H1 (cell line): ENCODE measurements around the gene B3GNT2. TPM values are rescaled to one million over a fixed set of nuclear protein-coding genes. Genes with fewer than 3 reads are reported as not detected.

Experiments
- CTCF ChIA-PET: fragments of 300-600 bp; sonication (Branson Sonifier 250); formaldehyde crosslinking; loops from one replicate; lab custom pipeline; 2021; ENCODE audit not compliant: partially characterized antibody; lab: Charles Lee
- POLR2A ChIA-PET: fragments of 300-600 bp; sonication (Branson Sonifier 250); formaldehyde crosslinking; loops from one replicate; lab custom pipeline; 2021; ENCODE audit warnings: inconsistent platforms; ENCODE audit not compliant: partially characterized antibody; lab: Charles Lee
- DNase-seq, 2 experiments: peaks; one replicate each; pipeline versions ENCODE4 v3.0.0 to v3.0.0-alpha.2; 2010 to 2022; ENCODE audit warnings: low spot score in 2 of 2, low read depth in 1 of 2, mixed read lengths in 1 of 2
- FAIRE-seq: peaks from 2 replicates; lab custom pipeline; 2011; peaks lifted over from hg19 to GRCh38; lab: Jason Lieb, UNC
- H2AFZ ChIP-seq: 2 replicates; pipeline ENCODE4 v1.8.1; 2012; ENCODE audit warnings: low read length, inconsistent platforms
- H2AK5ac ChIP-seq: 2 replicates; pipeline ENCODE4 v1.6.1; 2013; ENCODE audit warnings: low read depth, low read length
- H2BK120ac ChIP-seq: replicated peaks from 2 replicates; pipeline ENCODE3; 2013; ENCODE audit warnings: low read depth, low read length, inconsistent platforms
- H2BK12ac ChIP-seq: 2 replicates; pipeline ENCODE4 v1.6.1; 2013; ENCODE audit warnings: low read depth, low read length
- H2BK15ac ChIP-seq: 2 replicates; pipeline ENCODE4 v1.6.1; 2013; ENCODE audit warnings: low read length
- H2BK20ac ChIP-seq: 2 replicates; pipeline ENCODE4 v1.6.1; 2013; ENCODE audit warnings: low read length
- H2BK5ac ChIP-seq: 2 replicates; pipeline ENCODE4 v1.6.1; 2013; ENCODE audit warnings: low read depth, low read length
- H3K14ac ChIP-seq: 2 replicates; pipeline ENCODE4 v1.6.1; 2013; ENCODE audit warnings: inconsistent platforms; ENCODE audit not compliant: insufficient read length
- H3K18ac ChIP-seq: 2 replicates; pipeline ENCODE4 v1.6.1; 2013; ENCODE audit warnings: low read length; ENCODE audit errors: extremely low read depth
- H3K23ac ChIP-seq: 2 replicates; pipeline ENCODE4 v1.6.1; 2013; ENCODE audit warnings: inconsistent platforms; ENCODE audit not compliant: insufficient read length
- H3K23me2 ChIP-seq: 2 replicates; pipeline ENCODE4 v1.6.1; 2013; ENCODE audit warnings: low read depth, low read length
- H3K27ac ChIP-seq: 2 replicates; pipeline ENCODE4 v1.6.1; 2011; ENCODE audit warnings: low read depth, low read length, inconsistent platforms
- H3K27me3 ChIP-seq, 4 experiments: replicated peaks in 1 of 4; 1 replicate in 1 of 4; 2 replicates in 3 of 4; pipeline versions ENCODE4 v1.6.1 to v1.8.1; 2011 to 2013; ENCODE audit warnings: low read length in 3 of 4, mild to moderate bottlenecking in 3 of 4, inconsistent platforms in 2 of 4, mixed read lengths in 2 of 4, moderate library complexity in 1 of 4; ENCODE audit not compliant: control insufficient read depth in 3 of 4, insufficient read depth in 3 of 4; ENCODE audit errors: extremely low read depth in 1 of 4
- H3K36me3 ChIP-seq, 4 experiments: 2 replicates each; pipeline versions ENCODE4 v1.6.1 to v1.8.1; 2011 to 2013; ENCODE audit warnings: mild to moderate bottlenecking in 4 of 4, low read length in 3 of 4, moderate library complexity in 2 of 4, control low read depth in 1 of 4, inconsistent platforms in 1 of 4; ENCODE audit not compliant: insufficient read depth in 4 of 4, control insufficient read depth in 2 of 4
- H3K4ac ChIP-seq: replicated peaks from 2 replicates; pipeline ENCODE3; 2013; ENCODE audit warnings: low read length, low read depth, mixed read lengths, inconsistent platforms; ENCODE audit not compliant: insufficient read length
- H3K4me1 ChIP-seq, 4 experiments: replicated peaks in 1 of 4; 1 replicate in 1 of 4; 2 replicates in 3 of 4; pipeline versions ENCODE4 v1.6.1 to v1.8.1; 2011 to 2013; ENCODE audit warnings: low read length in 3 of 4, inconsistent platforms in 2 of 4, mixed read lengths in 1 of 4; ENCODE audit not compliant: insufficient read depth in 4 of 4, control insufficient read depth in 3 of 4
- H3K4me2 ChIP-seq, 2 experiments: 2 replicates each; pipeline versions ENCODE4 v1.6.1 to v1.8.1; 2011 to 2013; ENCODE audit warnings: low read depth in 2 of 2, low read length in 2 of 2, control low read depth in 1 of 2, inconsistent platforms in 1 of 2, mild to moderate bottlenecking in 1 of 2; ENCODE audit not compliant: insufficient read depth in 1 of 2
- H3K4me3 ChIP-seq, 4 experiments: fragments of 200-600, 300-600 bp in 1 of 4; sonication (generic), shearing (Covaris generic), sonication (Bioruptor Twin) in 1 of 4; 2 replicates each; pipeline versions ENCODE4 v1.5.1 to v1.8.1; 2011 to 2016; ENCODE audit warnings: low read length in 4 of 4, low read depth in 3 of 4, control low read depth in 2 of 4, inconsistent platforms in 2 of 4, mild to moderate bottlenecking in 2 of 4, mixed read lengths in 1 of 4, moderate library complexity in 1 of 4; ENCODE audit not compliant: insufficient read depth in 2 of 4; ENCODE audit errors: extremely low read depth in 1 of 4
- H3K56ac ChIP-seq: replicated peaks from 2 replicates; pipeline ENCODE3; 2013; ENCODE audit warnings: low read depth, mild to moderate bottlenecking, mixed read lengths, low read length, inconsistent platforms; ENCODE audit not compliant: insufficient read length
- H3K79me1 ChIP-seq: 2 replicates; pipeline ENCODE4 v1.6.1; 2013; ENCODE audit warnings: low read depth, low read length, control low read depth
- H3K79me2 ChIP-seq, 2 experiments: 2 replicates each; pipeline versions ENCODE4 v1.6.1 to v1.8.1; 2012 to 2013; ENCODE audit warnings: low read length in 2 of 2, mild to moderate bottlenecking in 2 of 2, inconsistent platforms in 1 of 2; ENCODE audit not compliant: insufficient read depth in 2 of 2, control insufficient read depth in 1 of 2
- H3K9ac ChIP-seq, 4 experiments: replicated peaks in 1 of 4; 1 replicate in 1 of 4; 2 replicates in 3 of 4; pipeline versions ENCODE4 v1.6.1 to v1.8.1; 2011 to 2013; ENCODE audit warnings: low read depth in 3 of 4, low read length in 3 of 4, control low read depth in 2 of 4, mild to moderate bottlenecking in 2 of 4, moderate library complexity in 2 of 4, inconsistent platforms in 1 of 4; ENCODE audit errors: extremely low read depth in 1 of 4
- H3K9me3 ChIP-seq, 2 experiments: 2 replicates each; pipeline versions ENCODE4 v1.6.1 to v1.8.1; 2012 to 2013; ENCODE audit warnings: mild to moderate bottlenecking in 2 of 2, moderate library complexity in 2 of 2, control low read depth in 1 of 2, inconsistent platforms in 1 of 2, low read depth in 1 of 2, low read length in 1 of 2, mixed read lengths in 1 of 2; ENCODE audit not compliant: insufficient read depth in 2 of 2
- H4K20me1 ChIP-seq, 2 experiments: replicated peaks in 1 of 2; 2 replicates each; pipeline versions ENCODE3 to v1.8.1; 2011 to 2013; ENCODE audit warnings: inconsistent platforms in 2 of 2, low read length in 2 of 2, mild to moderate bottlenecking in 1 of 2; ENCODE audit not compliant: insufficient read depth in 2 of 2, control insufficient read depth in 1 of 2
- H4K5ac ChIP-seq: 2 replicates; pipeline ENCODE4 v1.6.1; 2013; ENCODE audit warnings: low read length, low read depth, mixed read lengths, inconsistent platforms; ENCODE audit not compliant: insufficient read length
- H4K8ac ChIP-seq: 2 replicates; pipeline ENCODE4 v1.8.0; 2013; ENCODE audit warnings: mild to moderate bottlenecking, moderate library complexity, low read length, inconsistent platforms; ENCODE audit not compliant: insufficient read depth; ENCODE audit errors: extremely low read depth
- H4K91ac ChIP-seq: replicated peaks from 2 replicates; pipeline ENCODE3; 2013; ENCODE audit warnings: low read length, mixed read lengths, inconsistent platforms; ENCODE audit not compliant: insufficient read length
- ATF2 ChIP-seq: IDR thresholded peaks from 2 replicates; pipeline ENCODE4 v1.6.1; 2012; ENCODE audit warnings: low read length, inconsistent platforms
- TEAD4 ChIP-seq: IDR thresholded peaks from 2 replicates; pipeline ENCODE4 v1.6.1; 2012; ENCODE audit warnings: low read depth, low read length, inconsistent platforms, mixed read lengths
- WGBS, 2 experiments: shearing (Covaris generic) in 1 of 2; methylation state at CpG; one replicate each; pipeline versions ENCODE4 v1.1.6 to v1.1.7; 2013 to 2015; ENCODE audit warnings: low lambda C conversion rate in 2 of 2, mixed read lengths in 2 of 2, inconsistent platforms in 1 of 2, low coverage in 1 of 2, missing lambda C conversion rate in 1 of 2; ENCODE audit not compliant: insufficient replicate concordance in 2 of 2, insufficient coverage in 1 of 2, insufficient read length in 1 of 2; ENCODE audit errors: extremely low coverage in 1 of 2, missing lambda C conversion rate in 1 of 2; 5-methylcytosine and 5-hydroxymethylcytosine counted together
- polyA plus RNA-seq, 7 experiments: library from polyadenylated mRNA; depleted of rRNA in 3 of 7; stranded (reverse) in 5 of 7; unstranded in 2 of 7; fragments of >200 nt in 5 of 7; fragments of 200-250 nt in 2 of 7; gene quantifications; 1 replicate in 5 of 7; 2 replicates in 1 of 7; 4 replicates in 1 of 7; pipeline versions ENCODE4 v1.2.1 to v1.2.3, GENCODE V29; 2011 to 2013; ENCODE audit warnings: missing spikeins in 2 of 7, mixed read lengths in 2 of 7
- total RNA-seq: library from RNA; stranded (reverse); fragmentation: NEBNext Ultra II Directional; extraction: Animal tissue kit (Norgen Biotek cat#: 25700); gene quantifications from 2 replicates; pipeline ENCODE4 v1.2.1, GENCODE V29; 2021

The B3GNT2 gene
- total and polyA plus RNA-seq, 2 of the 8 experiments (the other 6 are each of a cell fraction or from before 2014, with no cell fraction given) = 20.1 to 40.8 TPM

- Histone ChIP-seq H3K56ac (no peak overlapping the region), H2BK12ac (no peak overlapping the region), H4K91ac (no peak overlapping the region), H4K5ac (no peak overlapping the region), H3K14ac (no peak overlapping the region), H2BK5ac (no peak overlapping the region), H3K4ac (no peak overlapping the region), H3K27ac (no peak overlapping the region), H3K4me1 (peaks cover 0 to 3% (median 1%) of the 10 kb centered on the region in 4 experiments; a peak in 2 of 7 replicates), H2AK5ac (no peak overlapping the region), H3K9me3 (no peaks in the 10 kb centered on the region), H3K23ac (no peak overlapping the region), H4K20me1 (peaks cover 0 to 4% of the 10 kb centered on the region in 2 experiments), H2AFZ (no peak overlapping the region), H2BK120ac (no peak overlapping the region), H3K79me2 (peaks cover 0 to 4% of the 10 kb centered on the region in 2 experiments; a peak in 2 of 4 replicates), H3K4me2 (no peak overlapping the region), H2BK15ac (no peak overlapping the region), H3K9ac (no peak overlapping the region), H3K79me1 (no peaks in the 10 kb centered on the region), H3K4me3 (no peak overlapping the region), H4K8ac (no peak overlapping the region; the same call in 1 of the 2 replicates), H3K18ac (no peak overlapping the region), H3K36me3 (peaks cover 0 to under 1% (median 0%) of the 10 kb centered on the region in 4 experiments; a peak in 1 of 8 replicates), H3K27me3 (no peaks in the 10 kb centered on the region), H2BK20ac (no peak overlapping the region), H3K23me2 (no peaks in the 10 kb centered on the region)
- TF ChIP-seq ATF2 (no peak), TEAD4 (peak; percentile 35; the same call in 1 of the 2 replicates)
- CTCF ChIA-PET = interaction anchor here (0.8 to 1.9 kb wide), 5 partner anchors 11 to 334 kb away, joined by 3 to 9 read pairs (median 4); no protein-coding TSS in a partner anchor
- DNase-seq (no peak), FAIRE-seq (no peak)
- POLR2A ChIA-PET = no interaction called here
- WGBS, 2 experiments = 83% methylated on average over 4 of the region's 4 CpGs; no CpG with 5 or more reads in 1 of the 2 experiments
Observed at GRCh38 chr2:62231541-62231940, 35.6 kb downstream of the B3GNT2 start.
